LHCN-M2 (cell line): ENCODE measurements around the gene SCUBE2. TPM values are rescaled to one million over a fixed set of nuclear protein-coding genes. Genes with fewer than 3 reads are reported as not detected.
"Not testable (repeated sequence)": the region's sequence is repeated elsewhere in the genome, so short reads cannot be mapped to it uniquely, and the experiment has no call there.

ENCODE experiments used
- DNase-seq: peaks from one replicate; pipeline ENCODE4 v3.0.0-alpha.2; 2012; ENCODE audit warnings: low read depth
- total RNA-seq: library from RNA; depleted of rRNA; stranded (reverse); fragments of >200 nt; gene quantifications from 2 replicates; pipeline ENCODE4 v1.2.3, GENCODE V29; 2014

Gene SCUBE2
- total RNA-seq, 1 experiment from 2014 or later: 0.11 TPM

DNA sequence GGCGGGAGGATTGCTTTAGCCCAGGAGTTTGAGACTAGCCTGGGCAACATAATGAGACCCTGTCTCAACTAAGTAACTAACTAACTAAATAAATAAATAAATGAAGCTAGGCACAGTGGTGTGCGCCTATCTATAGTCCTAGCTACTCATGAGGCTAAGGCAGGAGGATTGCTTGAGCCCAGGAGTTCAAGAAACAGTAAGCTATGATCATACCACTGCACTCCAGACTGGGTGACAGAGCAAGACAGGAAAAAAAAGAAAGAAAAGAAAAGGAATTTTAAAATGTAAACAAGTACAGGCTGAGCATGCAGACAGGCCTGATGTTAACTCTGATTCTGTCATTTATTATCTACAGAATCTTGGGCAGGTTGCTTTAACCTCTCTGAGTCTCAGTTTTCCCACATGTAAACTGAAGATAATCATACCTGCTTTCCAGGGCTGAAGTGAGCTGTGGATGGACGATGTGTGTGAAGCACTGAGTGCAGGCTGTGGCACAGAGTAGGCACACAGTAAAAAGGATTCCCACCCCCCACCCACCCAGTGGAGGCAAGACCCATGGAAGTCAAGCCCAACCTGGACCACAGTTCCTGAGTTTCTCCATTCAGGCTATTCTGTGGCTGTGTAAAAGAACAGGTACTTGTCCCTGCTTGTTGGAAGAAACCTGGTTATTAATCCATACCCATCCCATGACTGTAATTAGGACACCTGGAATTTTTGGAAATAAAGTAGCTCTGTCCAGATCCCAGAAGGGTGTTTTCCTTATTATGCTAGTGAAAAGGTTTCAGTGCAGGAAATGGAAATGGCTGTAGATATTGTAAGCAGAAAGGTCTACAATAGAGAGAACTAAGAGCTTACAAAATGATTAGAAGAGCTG, 18.7 kb upstream of the SCUBE2 start:
- DNase-seq: no peak

DNA sequence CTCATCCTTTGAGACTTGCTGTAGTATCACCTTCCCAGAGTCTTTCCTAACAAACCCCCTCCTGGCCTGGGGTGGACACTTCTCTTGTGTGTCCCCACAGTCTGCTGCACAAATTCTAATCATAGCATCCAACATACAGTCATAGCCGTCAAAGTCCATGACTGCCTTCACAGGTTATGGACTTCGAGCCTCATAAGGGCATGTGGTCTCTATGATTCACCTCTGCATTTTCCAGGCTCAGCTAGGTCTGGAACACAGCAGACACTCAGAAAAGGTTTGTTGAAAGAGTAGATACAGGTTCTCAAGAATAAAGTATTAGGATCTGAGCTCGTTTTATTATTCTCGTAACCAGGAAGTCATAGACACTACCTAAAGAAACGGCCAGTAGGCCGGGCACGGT, 13.2 kb upstream of the SCUBE2 start:
- no peak for DNase-seq

DNA sequence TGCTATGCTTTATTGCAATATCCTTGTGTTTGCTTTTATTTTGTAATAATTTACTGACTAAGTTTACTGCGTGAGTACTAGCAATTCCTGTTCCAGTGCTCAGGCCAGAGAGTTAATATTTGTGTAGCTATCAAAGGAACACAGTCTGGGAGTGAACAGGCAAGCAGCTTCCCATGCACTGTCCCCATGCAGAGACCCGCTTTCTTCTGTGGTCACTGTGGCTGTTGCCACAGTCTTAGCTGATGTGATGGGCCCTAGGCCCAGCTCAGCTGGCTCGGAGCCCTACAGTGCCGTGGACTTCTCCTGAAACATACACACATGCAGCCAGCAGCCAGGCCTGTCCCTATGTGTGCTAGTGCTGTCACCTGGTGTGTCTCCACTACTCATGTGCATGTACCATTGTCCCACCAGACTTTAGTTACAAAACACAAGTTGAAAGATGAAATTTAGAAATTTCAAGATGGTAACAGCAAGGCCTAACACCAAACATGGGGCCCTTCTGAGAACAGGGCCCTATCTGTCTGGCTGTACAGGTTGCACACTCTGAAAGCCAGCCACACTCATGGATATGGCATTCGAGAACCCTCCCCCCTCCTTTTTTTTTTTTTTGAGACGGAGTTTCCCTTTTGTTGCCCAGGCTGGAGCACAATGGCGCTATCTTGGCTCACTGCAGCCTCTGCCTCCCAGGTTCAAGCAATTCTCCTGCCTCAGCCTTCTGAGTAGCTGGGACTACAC, 12.3 kb upstream of the SCUBE2 start:
- no peak for DNase-seq

DNA sequence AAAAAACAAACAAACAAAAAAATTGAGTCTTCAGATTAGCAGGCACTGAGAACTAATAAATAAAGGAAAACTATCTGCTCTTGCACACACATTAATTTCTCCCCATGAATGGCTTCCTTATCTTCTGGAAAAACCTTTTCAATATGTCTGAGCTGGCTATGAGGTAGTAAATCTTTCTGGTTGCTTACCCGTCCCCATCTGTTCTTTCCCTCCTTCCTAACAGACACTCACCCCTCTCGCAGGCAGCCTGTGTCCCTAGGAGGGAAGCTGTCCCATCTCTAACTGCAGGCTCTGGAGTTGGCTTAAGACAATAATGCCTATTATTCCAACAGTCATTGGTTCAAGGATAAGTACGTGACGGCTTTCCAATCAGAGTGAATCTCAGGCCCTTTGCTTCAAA, 8.2 kb upstream of the SCUBE2 start:
- no peak for DNase-seq

DNA sequence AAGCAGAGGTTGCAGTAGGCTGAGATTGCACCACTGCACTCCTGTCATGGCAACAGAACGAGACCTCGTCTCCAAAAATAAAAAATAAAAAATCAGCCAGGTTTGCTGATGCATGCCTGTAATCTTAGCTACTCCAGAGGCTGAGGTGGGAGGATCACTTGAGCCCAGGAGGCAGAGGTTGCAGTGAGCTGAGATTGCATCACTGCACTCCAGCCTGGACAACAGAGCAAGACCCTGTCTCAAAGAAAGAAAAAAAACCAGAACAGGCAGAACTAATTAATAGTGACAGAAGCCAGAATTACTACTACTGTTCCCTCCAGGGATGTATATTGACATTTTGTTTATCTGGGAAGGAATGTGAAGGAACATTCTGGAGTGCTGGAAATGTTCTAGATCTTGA, 7.1 kb upstream of the SCUBE2 start:
- not testable (repeated sequence) for DNase-seq

DNA sequence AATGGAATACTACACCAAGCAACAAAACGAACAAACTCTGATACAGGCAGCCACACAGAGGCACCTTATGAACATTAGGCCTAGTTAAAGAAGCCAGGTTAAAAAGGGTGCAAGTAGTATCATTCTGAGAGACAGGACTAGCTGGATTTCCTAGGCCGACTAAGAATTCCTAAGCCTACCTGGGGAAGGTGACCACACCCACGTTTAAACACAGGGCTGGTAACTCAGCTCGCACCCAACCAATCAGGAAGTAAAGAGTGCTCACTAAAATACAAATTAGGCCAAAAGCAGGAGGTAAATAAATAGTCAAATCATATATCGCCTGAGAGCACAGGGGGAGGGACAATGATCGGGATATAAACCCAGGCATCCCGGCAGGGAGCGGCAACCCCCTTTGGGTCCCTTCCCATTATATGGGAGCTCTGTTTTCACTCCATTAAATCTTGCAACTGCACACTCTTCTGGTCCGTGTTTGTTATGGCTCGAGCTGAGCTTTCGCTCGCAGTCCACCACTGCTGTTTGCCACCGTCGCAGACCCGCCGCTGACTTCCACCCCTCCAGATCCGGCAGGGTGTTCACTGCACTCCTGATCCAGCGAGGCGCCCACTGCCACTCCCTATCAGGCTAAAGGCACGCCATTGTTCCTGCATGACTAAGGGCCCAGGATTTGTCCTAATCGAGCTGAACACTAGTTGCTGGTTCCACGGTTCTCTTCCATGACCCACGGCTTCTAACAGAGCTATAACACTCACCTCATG, 6.0 kb upstream of the SCUBE2 start:
- DNase-seq: not testable (repeated sequence)

DNA sequence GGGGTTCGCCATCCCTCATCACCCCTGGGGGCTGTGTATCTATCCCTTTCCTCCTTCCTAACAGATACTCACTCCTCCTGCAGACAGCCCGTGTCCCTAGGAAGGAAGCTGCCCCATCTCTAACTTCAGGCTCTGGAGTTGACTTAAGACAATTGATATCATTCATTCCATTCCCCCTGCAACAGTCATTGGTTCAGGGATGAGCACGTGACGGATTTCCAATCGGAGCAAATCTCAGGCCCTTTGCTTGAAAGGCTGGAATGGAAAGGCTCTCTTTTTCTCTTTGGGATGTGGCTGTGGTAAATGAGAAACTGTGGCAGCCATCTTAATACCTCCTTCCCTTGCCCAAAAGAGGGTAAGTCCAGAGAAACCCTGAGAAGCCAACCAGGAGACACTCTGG, 5.0 kb upstream of the SCUBE2 start:
- DNase-seq: no peak

DNA sequence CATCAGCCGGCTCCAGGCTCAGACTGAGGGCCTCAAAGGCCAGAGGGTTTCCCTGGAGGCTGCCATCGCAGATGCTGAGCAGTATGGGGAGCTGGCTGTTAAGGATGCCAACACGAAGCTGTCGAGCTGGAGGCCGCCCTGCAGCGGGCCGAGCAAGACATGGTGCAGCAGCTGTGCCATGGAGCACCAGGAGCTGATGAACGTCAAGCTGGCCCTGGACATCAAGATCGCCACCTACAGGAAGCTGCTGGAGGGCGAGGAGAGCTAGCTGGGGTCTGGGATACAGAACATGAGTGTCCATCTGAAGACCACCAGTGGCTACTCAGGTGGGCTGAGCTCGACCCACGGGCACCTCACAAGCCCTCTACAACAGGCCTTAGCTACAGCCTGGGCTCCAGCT, 4.0 kb upstream of the SCUBE2 start:
- no peak for DNase-seq

DNA sequence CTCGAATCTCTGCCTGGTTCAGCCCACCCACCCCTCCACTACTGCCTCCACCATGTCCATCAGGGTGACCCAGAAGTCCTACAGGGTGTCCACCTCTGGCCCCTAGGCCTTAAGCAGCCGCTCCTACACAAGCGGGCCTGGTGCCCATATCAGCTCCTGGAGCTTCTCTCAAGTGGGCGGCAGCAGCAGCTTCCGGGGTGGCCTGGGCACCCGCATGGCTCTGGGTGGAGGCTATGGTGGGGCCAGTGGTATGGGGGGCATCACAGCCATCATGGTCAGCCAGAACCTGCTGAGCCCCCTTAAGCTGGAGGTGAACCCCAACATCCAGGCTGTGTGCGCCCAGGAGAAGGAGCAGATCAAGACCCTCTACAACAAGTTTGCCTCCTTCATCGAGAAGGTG, 3.0 kb upstream of the SCUBE2 start:
- DNase-seq: no peak

DNA sequence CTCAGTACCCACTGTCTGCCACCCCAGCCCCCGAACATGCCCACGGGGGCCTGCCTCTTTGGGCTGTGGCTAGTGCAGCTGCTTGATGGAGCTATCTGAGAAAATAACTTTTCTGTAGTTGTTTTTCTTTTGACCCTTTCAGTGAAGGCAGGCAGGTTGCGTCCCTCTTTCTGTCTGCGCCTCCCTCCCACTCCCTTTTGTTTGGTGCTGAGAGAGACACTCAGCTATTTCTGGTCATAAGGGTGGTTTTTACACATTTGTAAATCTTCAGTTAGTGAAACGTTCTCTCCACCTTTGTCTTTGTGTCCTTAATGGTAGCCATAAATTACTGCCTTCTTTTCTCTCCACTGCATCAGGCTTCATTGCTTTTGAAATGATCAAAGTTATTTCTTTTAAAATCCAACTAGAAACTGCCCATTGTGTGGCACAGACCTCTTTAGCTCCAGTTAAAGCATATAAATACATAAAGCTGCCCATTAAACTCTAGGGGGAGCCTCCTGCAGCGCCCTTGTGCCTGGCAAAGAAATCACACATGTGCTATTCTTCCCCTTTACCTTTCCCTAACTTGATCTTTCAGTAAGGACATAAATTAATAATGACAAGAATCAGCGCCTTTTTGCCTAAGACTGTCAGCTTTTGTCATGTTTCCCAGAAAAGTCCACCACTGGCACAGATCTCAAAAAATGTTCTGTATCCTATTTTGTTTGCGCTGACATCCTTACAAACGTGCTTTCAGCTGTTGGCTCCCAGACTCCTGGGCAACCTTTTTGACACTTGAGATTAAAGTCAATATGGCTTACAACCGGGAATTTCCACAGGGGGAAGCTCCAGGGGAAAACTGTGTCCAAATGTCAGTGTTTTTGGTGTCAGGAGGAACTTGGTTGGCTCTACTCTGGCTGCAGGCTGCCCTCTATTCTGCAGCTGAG, 1.7 kb upstream of the SCUBE2 start:
- DNase-seq: peak; percentile 7

DNA sequence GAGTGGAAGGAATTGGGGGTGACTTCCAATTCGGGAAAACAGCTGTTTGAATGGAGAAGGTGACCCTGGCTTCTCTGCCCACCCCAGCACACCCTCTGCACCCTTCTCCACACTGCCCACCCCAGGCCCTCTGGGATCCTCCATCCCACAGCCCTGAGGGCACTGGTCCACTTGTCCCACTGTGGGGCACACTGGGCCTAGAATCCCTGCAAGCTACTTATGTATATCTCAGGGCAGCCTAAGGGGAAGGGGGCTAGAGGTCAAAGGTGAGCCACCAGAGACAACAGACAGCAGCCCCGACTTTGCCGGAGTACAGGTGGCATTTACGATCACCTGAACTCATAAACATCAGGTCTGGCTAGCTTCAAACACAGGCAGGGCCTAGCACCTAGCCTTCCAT, 673 bp upstream of the SCUBE2 start:
- no peak for DNase-seq

DNA sequence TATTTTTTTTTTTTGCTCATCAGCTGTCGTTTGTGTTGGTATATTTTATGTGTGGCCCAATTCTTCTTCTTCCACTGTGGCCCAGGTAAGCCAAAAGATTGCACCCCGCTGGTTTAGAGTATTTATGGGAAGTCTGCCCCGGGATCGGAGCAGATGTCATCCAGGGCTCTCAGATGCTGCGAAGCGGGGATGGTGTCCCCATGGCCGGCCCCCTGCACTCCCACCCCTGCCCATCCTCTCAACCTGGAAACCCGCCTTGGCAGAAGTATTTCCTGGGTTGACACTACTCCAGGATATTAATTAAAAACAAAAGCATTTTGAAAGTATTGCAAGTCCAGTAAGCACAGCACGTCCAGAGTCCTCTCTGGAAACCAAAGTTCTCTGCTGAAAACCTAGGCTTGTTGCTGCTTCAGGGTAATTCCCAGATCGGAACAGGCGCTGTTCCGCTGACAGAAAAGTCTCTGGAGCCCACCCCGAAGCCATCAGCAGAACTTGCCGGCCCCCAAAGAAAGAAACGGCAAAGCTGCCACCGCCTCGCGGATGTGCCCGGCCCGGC, 833 bp downstream of the SCUBE2 start:
- DNase-seq: no peak

DNA sequence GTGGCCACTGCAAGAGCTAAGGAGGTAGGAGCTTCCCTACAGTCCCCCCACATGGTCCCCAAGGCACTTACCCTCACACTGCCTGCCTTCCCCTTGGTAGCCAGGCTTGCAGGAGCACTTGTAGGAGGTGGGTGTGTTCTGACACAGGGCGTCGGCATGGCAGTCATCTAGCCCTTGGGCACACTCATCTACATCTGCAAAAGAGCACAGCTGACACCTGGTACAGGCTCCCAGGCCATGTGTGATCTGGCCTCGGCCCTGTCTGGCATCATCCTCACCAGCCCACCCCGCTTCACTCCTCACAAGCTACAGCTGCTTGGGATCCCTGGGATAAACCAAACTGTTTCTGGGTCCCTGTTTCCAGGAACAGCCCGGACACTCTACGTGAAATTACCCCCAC, 1.8 kb downstream of the SCUBE2 start:
- no peak for DNase-seq

DNA sequence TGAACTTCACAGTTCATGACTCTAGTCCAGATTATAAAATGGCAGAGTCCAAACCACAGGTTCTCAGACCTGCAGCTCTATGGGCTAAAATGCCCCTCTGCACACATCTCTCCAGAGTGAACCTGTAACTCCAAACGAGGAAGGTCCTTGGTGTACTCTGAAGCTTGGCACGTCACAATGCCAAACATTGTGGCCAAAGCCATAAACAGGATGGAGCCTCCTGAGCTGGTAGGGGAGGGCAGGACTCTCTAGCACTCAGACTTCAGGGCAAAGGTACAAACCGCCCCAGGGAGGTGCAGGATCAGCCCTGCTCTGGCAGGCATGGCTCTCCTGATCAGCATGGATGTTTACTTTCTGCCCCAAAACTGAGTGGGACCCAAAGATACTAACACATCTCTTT, 2.3 kb downstream of the SCUBE2 start:
- no peak for DNase-seq

DNA sequence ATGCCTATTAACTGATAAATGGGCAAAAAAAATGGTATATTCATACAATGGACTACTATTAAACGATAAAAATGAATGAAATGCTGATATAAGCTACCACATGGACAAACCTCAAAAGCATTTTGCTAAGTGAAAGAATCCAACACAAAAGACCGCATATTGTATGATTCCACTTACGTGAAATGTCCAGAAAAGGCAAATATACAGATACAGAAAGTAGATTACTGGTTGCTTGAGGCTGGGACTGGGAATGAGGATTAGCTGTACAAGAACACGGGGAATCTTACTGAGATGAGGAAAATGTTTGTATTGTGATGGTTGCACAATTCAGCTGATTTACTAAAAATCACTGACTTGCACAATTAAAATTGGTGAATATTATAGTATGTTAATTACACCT, 8.8 kb downstream of the SCUBE2 start:
- no peak for DNase-seq

DNA sequence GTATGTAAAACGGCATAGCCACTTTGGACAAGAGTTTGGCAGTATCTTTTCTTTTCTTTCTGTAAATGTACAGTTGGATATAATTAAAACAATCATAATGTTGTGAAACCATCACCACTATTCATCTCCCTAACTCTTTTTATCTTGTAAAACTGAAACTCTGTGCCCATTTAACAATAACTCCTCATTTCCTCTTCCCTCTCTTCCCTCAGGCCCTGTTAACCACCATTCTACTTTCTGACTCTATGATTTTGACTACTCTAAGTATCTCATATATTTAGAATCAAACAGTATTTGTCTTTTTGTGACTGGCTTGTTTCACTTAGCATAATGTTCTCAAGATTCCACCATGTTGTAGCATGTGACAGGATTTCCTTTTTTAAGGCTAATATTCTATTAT, 10.2 kb downstream of the SCUBE2 start:
- no peak for DNase-seq

DNA sequence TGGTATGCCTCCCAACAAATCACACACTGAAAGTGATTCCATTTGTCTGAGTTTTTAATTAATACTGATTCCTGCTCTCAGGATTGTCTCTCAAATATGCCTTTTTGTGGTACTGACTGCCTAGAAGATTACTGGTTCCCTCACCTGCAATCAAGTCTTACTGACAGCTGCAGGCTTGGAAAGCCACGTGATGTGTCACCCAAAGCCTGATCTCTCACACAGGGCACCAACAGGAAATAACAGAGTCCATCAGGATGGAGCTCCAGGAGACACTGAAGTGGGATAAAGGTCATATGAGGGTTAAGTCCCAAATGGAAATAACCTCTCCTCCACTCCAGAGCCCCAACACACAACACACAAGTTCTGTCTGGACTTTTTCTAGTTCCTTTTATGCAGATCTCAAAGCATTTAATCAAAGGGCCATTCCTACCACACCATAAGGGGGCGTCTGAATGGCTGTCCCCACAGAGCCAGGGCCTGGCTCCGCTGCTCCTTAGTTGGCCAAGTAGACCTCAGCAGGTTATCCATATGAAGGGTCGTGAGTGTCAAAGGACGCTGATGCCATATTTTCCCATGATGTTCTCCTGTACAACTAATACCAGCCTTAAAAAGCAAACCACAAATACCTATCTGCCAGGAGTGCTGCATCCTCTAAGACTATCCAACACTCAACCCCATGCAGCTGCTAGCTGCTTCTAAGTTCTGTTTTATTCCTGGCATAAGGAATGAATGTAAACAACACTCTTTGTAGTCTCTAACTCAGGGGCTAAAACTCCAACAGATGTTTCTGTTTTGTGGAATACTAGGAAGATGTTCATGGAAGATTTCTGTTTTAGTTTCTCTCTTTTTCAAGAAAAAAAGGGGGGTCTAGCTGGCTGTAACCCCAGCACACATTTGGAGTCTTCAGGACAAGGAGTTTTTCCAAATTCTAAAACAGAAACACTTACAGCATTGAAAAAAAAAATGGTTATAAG, 13.0 kb downstream of the SCUBE2 start:
- DNase-seq: peak; percentile 39

DNA sequence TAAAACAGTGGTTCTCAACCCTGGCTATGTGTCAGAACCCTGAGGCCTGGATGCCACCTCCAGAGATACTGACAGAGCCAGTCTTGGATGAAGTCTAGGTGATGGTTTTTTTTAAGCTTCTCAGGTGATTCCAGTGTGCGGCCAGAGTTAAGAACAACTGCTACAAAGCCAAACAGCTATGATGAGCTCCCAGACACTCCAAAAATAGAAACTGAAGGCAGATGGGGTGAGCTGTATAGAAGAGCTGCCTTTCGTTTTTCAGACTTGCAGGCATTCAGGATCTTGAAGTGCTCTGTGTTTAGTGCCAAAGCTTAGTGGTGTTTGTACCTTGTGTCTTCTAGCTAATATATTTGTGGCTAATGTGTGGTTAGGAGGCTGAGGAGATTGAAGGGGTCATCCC, 14.2 kb downstream of the SCUBE2 start:
- no peak for DNase-seq

DNA sequence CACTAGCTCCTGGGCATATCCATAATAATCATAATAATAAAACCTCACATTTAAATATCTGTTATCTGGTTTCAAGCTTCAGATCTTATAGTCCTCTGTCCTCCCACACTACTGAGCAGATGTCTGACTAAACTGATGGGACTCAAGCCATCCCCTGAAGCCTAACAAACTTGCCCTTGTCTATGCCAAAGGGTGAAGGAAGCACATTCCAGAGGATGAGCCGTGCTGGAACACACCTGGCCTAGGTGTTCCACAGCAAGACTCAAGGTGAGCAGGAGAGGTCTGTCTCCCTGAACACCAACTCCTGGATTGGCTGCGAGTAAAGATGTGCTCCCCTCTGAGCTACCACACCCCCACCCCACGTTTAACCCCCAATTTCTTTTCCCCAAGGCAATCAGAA, 14.7 kb downstream of the SCUBE2 start:
- DNase-seq: no peak

DNA sequence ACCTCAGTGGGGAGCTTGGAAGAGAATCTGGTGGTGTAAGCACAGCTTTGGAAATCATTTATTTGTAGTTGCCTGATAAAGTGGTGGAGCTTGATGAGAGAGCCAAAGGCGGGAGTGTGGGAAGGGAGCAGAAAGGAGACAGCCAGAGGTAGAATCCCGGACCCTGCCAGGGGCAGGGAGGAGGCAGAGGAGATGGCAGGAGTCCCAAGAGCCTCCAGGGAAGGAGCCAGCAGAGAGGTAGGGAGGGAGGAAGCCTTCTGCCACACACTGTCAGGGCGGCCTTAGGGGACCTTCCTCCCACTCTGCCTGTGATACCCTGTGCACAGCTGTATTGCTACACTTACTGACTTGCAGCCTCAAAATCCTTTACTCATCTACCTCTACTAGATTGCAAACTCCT, 15.4 kb downstream of the SCUBE2 start:
- no peak for DNase-seq
